Activated CD4-positive, alpha-beta T cell treated with anti-CD3 and anti-CD28 coated beads, Interleukin-2, amount 10 ng/mL, durations not matched to agents 24 days and 14 days (primary cell): ENCODE data around the gene ANO9. TPM values are rescaled to one million over a fixed set of nuclear protein-coding genes. Genes with fewer than 3 reads are reported as not detected.
A peak's percentile ranks its signal among the peaks of the same experiment; 100 is the strongest.
"Not testable (repeated sequence)": the region's sequence is repeated elsewhere in the genome, so short reads cannot be mapped to it uniquely, and the experiment has no call there.

ENCODE experiments used
- DNase-seq: peaks from one replicate; pipeline ENCODE4 v3.0.0; 2022
- H3K27ac Mint-ChIP-seq: one replicate; pipeline ENCODE4 v1.8.0; 2022; ENCODE audit warnings: mild to moderate bottlenecking, mixed read lengths
- H3K27me3 Mint-ChIP-seq: one replicate; pipeline ENCODE4 v1.8.0; 2022; ENCODE audit warnings: mixed read lengths
- H3K36me3 Mint-ChIP-seq: one replicate; pipeline ENCODE4 v1.8.0; 2022; ENCODE audit warnings: low read depth, mild to moderate bottlenecking, mixed read lengths
- H3K4me1 Mint-ChIP-seq: one replicate; pipeline ENCODE4 v1.8.0; 2021; ENCODE audit warnings: mixed read lengths
- H3K4me3 Mint-ChIP-seq: one replicate; pipeline ENCODE4 v1.8.0; 2022; ENCODE audit warnings: mild to moderate bottlenecking, moderate library complexity, mixed read lengths
- H3K9me3 Mint-ChIP-seq: one replicate; pipeline ENCODE4 v1.8.0; 2021; ENCODE audit warnings: mixed read lengths
- intact Hi-C: fragments of 100-400 bp; cut with micrococcal nuclease; formaldehyde crosslinking; loops from one replicate; pipeline ENCODE4 v1.15.1; 2023
- total RNA-seq: library from RNA; stranded (reverse); gene quantifications from 2 replicates; pipeline ENCODE4 v1.2.3, GENCODE V29; 2022

ANO9 gene
- total RNA-seq, 1 donor from 2014 or later: 36.9 TPM

- H3K27ac Mint-ChIP-seq: no peak overlapping the region
- H3K9me3 Mint-ChIP-seq: no peaks in the 10 kb centered on the region
- intact Hi-C loops: no loop called here
- H3K27me3 Mint-ChIP-seq: no peaks in the 10 kb centered on the region
- peaks cover 29% of the 10 kb centered on the region for H3K36me3 Mint-ChIP-seq
- no peaks in the 10 kb centered on the region for H3K4me1 Mint-ChIP-seq
- no peak for DNase-seq
- H3K4me3 Mint-ChIP-seq: no peak overlapping the region
Observed at GRCh38 chr11:425301-425700, 16.5 kb downstream of the ANO9 start.

- DNase-seq, H3K9me3 Mint-ChIP-seq, H3K27ac Mint-ChIP-seq, H3K4me1 Mint-ChIP-seq, H3K4me3 Mint-ChIP-seq, intact Hi-C loops, H3K27me3 Mint-ChIP-seq: not testable (repeated sequence)
- peaks cover 29% of the 10 kb centered on the region for H3K36me3 Mint-ChIP-seq
Observed at GRCh38 chr11:424766-425165, 17.0 kb downstream of the ANO9 start.

GRCh38 chr11:424232-424631, 17.6 kb downstream of the ANO9 start:
- Mint-ChIP-seq H3K27me3 (no peaks in the 10 kb centered on the region), H3K4me3 (no peak overlapping the region), H3K4me1 (no peaks in the 10 kb centered on the region), H3K36me3 (peaks cover 25% of the 10 kb centered on the region), H3K9me3 (no peaks in the 10 kb centered on the region), H3K27ac (no peak overlapping the region)
- intact Hi-C loops: no loop called here
- DNase-seq: no peak

- Mint-ChIP-seq H3K4me1 (peaks cover 6% of the 10 kb centered on the region), H3K4me3 (no peak overlapping the region), H3K27ac (no peak overlapping the region), H3K36me3 (peaks cover 18% of the 10 kb centered on the region), H3K9me3 (no peaks in the 10 kb centered on the region), H3K27me3 (no peaks in the 10 kb centered on the region)
- no peak for DNase-seq
- intact Hi-C loops: no loop called here
Observed at GRCh38 chr11:422249-422656, 19.6 kb downstream of the ANO9 start.

- Mint-ChIP-seq H3K27me3 (no peaks in the 10 kb centered on the region), H3K27ac (no peak overlapping the region), H3K4me3 (no peak overlapping the region), H3K4me1 (peaks cover 10% of the 10 kb centered on the region), H3K36me3 (peaks cover 16% of the 10 kb centered on the region), H3K9me3 (no peaks in the 10 kb centered on the region)
- DNase-seq: no peak
- intact Hi-C loops: no loop called here
Observed at GRCh38 chr11:420911-421321, 20.9 kb downstream of the ANO9 start.

GRCh38 chr11:420054-420910, 21.5 kb downstream of the ANO9 start:
- no peaks in the 10 kb centered on the region for H3K27me3 Mint-ChIP-seq
- intact Hi-C loops: no loop called here
- H3K9me3 Mint-ChIP-seq: no peaks in the 10 kb centered on the region
- peaks cover 15% of the 10 kb centered on the region for H3K4me1 Mint-ChIP-seq
- DNase-seq: peak; percentile 53
- peaks cover 12% of the 10 kb centered on the region for H3K36me3 Mint-ChIP-seq
- H3K27ac Mint-ChIP-seq: no peak overlapping the region
- no peak overlapping the region for H3K4me3 Mint-ChIP-seq

- peaks cover 7% of the 10 kb centered on the region for H3K36me3 Mint-ChIP-seq
- no peak overlapping the region for H3K27ac Mint-ChIP-seq
- intact Hi-C loops: loop anchor here (5.0 kb wide), 1 partner anchor 212 kb away; the partner anchor contains the start of genes BET1L and RIC8A
- no peak overlapping the region for H3K4me3 Mint-ChIP-seq
- no peaks in the 10 kb centered on the region for H3K9me3 Mint-ChIP-seq
- H3K4me1 Mint-ChIP-seq: peaks cover 22% of the 10 kb centered on the region
- H3K27me3 Mint-ChIP-seq: no peaks in the 10 kb centered on the region
- DNase-seq: no peak
Observed at GRCh38 chr11:419248-420005, 22.4 kb downstream of the ANO9 start.

- H3K4me3 Mint-ChIP-seq: no peak overlapping the region
- peaks cover 4% of the 10 kb centered on the region for H3K36me3 Mint-ChIP-seq
- H3K9me3 Mint-ChIP-seq: no peaks in the 10 kb centered on the region
- intact Hi-C loops: loop anchor here (5.0 kb wide), 1 partner anchor 211 kb away; the partner anchor contains the start of genes BET1L and RIC8A
- H3K27me3 Mint-ChIP-seq: no peaks in the 10 kb centered on the region
- no peak overlapping the region for H3K27ac Mint-ChIP-seq
- H3K4me1 Mint-ChIP-seq: peaks cover 26% of the 10 kb centered on the region
- DNase-seq: no peak
Observed at GRCh38 chr11:418343-419247, 23.2 kb downstream of the ANO9 start.

GRCh38 chr11:417652-418342, 24.0 kb downstream of the ANO9 start:
- no peak for DNase-seq
- Mint-ChIP-seq H3K27ac (peak overlapping the region; percentile 48), H3K4me1 (peaks cover 30% of the 10 kb centered on the region), H3K27me3 (no peaks in the 10 kb centered on the region), H3K4me3 (peak overlapping the region; percentile 76), H3K9me3 (no peaks in the 10 kb centered on the region), H3K36me3 (peaks cover 4% of the 10 kb centered on the region)
- intact Hi-C loops: loop anchor here (5.0 kb wide), 1 partner anchor 210 kb away; the partner anchor contains the start of genes BET1L and RIC8A

- H3K27ac Mint-ChIP-seq: peak overlapping the region; percentile 93
- intact Hi-C loops: loop anchor here (1.0 to 5.0 kb wide), 2 partner anchors 31 to 210 kb away; partner anchors contain the start of genes BET1L and RIC8A
- no peaks in the 10 kb centered on the region for H3K9me3 Mint-ChIP-seq
- peaks cover 2% of the 10 kb centered on the region for H3K36me3 Mint-ChIP-seq
- DNase-seq: peak; percentile 89
- H3K27me3 Mint-ChIP-seq: no peaks in the 10 kb centered on the region
- H3K4me1 Mint-ChIP-seq: peaks cover 30% of the 10 kb centered on the region
- H3K4me3 Mint-ChIP-seq: peak overlapping the region; percentile 90
Observed at GRCh38 chr11:416757-417621, 24.8 kb downstream of the ANO9 start.

GRCh38 chr11:416051-416756, 25.6 kb downstream of the ANO9 start:
- Mint-ChIP-seq H3K9me3 (no peaks in the 10 kb centered on the region), H3K4me3 (peak overlapping the region; percentile 90), H3K36me3 (peaks cover 2% of the 10 kb centered on the region), H3K4me1 (peaks cover 30% of the 10 kb centered on the region), H3K27ac (peak overlapping the region; percentile 93), H3K27me3 (no peaks in the 10 kb centered on the region)
- DNase-seq: peak; percentile 74
- intact Hi-C loops: loop anchor here (1.0 to 5.0 kb wide), 2 partner anchors 32 to 209 kb away; partner anchors contain the start of genes BET1L and RIC8A
